Activated CD8-positive, alpha-beta memory T cell treated with anti-CD3 and anti-CD28 coated beads, Interleukin-2, amount 50 U/mL, for 4 hours (primary cell): ENCODE results near the gene KLHL21.
"Not testable (repeated sequence)": the region's sequence is repeated elsewhere in the genome, so short reads cannot be mapped to it uniquely, and the experiment has no call there.

Source experiments
- DNase-seq: peaks from one replicate; pipeline ENCODE4 v3.0.0-alpha.2; 2020

KLHL21 gene

DNA sequence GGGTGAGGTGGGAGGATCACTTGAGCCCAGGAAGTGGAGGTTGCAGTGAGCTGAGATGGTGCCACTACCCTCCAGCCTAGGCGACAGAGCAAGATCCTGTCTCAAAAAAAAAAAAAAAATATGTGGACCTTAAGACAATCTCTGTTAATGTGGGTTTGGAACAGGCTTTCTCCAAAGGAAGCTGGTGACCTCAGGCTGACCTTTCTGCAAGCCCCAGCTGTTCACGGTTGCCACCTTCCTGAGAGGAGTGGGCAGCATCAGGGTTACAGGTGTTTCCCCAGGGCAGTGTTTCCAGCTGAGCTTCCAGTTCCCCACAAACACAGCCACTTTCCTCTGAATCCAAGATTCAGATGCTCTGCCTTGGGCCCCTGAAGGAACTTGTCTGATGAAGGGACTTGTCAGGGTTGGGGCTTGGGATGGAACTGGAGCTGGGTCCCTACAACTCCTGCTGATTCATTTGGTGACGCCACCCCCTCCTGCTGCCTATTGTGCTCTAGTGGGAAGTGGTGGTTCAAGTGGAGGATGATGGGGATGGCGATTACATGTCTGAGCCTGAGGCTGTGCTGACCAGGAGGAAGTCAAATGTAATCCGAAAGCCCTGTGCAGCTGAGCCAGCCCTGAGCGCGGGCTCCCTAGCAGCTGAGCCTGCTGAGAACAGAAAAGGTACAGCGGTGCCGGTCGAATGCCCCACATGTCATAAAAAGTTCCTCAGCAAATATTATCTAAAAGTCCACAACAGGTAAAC, 20.9 kb downstream of the KLHL21 start:
- no peak for DNase-seq

DNA sequence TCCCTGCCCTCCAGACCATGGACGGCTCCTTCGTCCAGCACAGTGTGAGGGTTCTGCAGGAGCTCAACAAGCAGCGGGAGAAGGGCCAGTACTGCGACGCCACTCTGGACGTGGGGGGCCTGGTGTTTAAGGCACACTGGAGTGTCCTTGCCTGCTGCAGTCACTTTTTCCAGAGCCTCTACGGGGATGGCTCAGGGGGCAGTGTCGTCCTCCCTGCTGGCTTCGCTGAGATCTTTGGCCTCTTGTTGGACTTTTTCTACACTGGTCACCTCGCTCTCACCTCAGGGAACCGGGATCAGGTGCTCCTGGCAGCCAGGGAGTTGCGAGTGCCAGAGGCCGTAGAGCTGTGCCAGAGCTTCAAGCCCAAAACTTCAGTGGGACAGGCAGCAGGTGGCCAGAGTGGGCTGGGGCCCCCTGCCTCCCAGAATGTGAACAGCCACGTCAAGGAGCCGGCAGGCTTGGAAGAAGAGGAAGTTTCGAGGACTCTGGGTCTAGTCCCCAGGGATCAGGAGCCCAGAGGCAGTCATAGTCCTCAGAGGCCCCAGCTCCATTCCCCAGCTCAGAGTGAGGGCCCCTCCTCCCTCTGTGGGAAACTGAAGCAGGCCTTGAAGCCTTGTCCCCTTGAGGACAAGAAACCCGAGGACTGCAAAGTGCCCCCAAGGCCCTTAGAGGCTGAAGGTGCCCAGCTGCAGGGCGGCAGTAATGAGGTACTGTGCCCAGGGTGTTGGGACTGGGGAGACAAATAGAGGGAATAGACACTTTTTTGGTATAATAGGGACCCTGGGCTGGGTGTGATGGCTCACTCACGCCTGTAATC, 21.9 kb downstream of the KLHL21 start:
- no peak for DNase-seq

DNA sequence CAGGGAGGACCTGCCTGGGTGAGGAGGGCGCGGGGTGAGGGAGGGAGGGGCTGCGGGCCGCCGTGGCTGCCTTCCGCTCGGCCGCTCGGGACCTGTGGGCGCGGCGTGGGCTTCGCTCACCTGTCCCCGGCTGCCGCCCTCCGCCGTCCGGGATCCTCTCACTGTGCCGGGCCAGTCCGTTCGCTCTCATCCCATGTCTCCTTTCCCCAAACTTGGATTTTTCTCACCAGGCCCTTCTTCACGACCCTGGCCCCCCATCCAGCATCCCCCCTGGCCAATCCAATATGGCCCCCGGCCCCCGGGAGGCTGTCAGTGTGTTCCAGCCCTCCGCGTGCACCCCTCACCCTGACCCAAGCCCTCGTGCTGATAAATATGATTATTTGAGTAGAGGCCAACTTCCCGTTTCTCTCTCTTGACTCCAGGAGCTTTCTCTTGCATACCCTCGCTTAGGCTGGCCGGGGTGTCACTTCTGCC, 22.5 kb downstream of the KLHL21 start:
- DNase-seq: no peak

DNA sequence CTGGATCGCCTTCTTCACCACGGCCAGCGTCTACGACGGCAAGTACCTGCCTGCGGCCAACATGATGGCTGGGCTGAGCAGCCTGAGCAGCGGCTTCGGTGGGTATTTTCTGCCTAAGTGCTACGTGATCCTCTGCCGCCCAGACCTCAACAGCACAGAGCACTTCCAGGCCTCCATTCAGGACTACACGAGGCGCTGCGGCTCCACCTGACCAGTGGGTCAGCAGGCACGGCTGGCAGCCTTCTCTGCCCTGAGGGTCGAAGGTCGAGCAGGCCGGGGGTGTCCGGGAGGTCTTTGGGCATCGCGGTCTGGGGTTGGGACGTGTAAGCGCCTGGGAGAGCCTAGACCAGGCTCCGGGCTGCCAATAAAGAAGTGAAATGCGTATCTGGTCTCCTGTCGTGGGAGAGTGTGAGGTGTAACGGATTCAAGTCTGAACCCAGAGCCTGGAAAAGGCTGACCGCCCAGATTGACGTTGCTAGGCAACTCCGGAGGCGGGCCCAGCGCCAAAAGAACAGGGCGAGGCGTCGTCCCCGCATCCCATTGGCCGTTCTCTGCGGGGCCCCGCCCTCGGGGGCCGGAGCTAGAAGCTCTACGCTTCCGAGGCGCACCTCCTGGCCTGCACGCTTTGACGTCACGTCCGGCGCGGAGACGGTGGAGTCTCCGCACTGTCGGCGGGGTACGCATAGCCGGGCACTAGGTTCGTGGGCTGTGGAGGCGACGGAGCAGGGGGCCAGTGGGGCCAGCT, 23.1 kb downstream of the KLHL21 start, which contains the start of gene ZBTB48:
Gene ZBTB48 (plus strand): TSS at position 621 of the 745 bp plus-strand sequence. CDS start 616 bp downstream, outside the sequence.
- peak; percentile 98 for DNase-seq

DNA sequence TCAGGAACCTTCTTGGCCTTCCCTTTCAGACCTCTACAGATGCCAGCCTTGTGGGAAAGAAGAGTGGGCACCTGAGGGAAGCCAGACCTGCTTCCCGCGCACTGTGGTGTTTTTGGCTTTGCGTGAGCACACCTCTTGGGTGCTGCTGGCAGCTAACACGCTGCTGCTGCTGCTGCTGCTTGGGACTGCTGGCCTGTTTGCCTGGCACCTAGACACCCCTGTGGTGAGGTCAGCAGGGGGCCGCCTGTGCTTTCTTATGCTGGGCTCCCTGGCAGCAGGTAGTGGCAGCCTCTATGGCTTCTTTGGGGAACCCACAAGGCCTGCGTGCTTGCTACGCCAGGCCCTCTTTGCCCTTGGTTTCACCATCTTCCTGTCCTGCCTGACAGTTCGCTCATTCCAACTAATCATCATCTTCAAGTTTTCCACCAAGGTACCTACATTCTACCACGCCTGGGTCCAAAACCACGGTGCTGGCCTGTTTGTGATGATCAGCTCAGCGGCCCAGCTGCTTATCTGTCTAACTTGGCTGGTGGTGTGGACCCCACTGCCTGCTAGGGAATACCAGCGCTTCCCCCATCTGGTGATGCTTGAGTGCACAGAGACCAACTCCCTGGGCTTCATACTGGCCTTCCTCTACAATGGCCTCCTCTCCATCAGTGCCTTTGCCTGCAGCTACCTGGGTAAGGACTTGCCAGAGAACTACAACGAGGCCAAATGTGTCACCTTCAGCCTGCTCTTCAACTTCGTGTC, 23.9 kb downstream of the KLHL21 start:
- no peak for DNase-seq

DNA sequence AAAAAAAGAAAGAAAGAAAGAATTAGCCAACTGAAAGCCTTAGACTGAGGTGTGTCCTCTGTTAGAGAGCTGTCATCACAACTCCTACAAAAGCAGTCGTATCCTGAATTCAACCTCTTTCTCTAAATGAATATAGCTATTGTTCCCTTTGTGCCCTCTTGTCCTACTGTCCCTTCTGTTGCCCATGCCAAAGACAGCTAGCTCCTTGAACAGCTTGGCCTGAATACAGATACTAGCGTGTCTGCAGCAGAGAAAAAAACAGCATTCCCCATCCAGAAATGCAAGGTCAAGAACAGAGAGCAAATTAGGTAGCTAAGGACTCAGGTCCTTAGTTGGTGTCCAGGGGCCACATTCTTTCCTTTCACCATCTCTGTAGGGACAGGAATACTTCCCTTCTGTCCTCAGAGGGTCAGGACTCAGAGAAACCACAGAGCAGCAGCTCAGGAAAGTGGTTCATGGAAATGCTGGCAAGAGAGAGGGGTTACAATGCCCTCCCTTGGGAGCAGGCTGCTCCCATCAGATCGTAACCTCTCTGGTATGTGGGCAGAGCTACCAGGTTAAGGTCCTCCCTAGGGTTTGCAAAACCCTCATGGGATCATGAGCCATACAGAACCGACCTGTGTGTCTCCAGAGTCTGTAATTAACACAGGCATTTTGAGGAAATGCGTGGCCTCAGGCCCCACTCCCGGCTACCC, 24.7 kb downstream of the KLHL21 start:
- no peak for DNase-seq

DNA sequence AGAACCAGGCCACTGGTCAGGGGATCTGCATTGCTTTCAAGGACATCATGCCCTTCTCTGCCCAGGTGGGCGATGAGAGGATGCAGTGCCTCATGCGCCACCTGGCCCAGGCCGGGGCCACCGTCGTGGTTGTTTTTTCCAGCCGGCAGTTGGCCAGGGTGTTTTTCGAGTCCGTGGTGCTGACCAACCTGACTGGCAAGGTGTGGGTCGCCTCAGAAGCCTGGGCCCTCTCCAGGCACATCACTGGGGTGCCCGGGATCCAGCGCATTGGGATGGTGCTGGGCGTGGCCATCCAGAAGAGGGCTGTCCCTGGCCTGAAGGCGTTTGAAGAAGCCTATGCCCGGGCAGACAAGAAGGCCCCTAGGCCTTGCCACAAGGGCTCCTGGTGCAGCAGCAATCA, 27.9 kb downstream of the KLHL21 start:
- no peak for DNase-seq

DNA sequence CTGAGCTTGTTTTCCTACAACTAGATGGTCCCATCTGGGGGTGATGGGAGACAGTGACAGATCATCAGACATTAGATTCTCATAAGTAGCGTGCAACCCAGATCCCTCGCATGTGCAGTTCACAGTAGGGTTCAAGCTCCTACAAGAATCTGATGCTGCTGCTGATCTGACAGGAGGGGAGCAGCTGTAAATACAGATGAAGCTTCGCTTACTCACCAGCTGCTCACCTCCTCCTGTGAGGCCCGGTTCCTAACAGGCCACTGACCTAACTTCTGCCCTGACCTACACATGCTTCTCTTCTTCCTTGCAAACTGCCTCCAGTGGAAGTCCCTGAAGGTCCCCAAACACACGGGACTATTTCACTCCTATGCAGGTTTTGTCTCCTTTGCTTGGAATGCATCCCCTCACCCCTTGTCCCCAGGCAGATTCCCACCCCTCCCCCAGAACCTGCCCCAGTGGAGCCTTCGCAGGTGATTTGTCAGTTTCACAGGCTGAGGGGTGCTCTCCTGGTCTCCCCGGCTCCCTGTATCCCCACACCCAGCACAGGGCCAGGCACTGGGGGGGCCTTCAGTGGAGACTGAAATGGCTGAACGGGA, 28.5 kb downstream of the KLHL21 start:
- DNase-seq: no peak

DNA sequence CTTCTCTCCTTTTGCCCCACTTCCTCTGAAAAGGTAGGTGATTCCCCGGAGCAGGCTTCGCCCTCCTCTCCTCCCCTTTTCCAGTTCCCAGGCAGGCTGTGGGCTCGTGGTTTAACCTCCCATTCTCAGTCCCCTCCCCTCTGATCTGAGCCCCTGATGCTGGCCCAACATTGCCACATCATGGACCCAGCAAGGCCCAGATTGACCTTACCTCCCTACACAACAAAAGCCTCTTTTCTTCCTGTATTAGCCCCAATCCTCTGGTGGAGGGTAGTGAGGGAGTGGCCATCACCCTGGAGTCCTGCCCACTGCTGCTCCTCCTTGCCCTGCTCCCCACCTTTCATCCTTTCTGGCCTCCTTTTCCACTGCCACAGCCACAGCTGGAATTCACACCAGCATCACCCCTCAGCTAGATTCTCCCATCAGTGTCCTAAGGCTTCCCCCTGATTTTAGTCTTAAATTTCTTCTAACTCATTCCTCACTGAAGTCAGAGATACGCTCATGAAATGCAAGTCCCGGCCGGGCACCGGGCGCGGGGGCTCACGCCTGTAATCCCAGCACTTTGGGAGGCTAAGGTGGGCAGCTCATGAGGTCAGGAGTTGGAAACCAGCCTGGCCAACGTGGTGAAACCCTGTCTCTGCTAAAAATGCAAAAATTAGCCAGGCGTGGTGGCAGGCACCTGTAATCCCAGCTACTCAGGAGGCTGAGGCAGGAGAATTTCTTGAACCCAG, 29.9 kb downstream of the KLHL21 start:
- no peak for DNase-seq

DNA sequence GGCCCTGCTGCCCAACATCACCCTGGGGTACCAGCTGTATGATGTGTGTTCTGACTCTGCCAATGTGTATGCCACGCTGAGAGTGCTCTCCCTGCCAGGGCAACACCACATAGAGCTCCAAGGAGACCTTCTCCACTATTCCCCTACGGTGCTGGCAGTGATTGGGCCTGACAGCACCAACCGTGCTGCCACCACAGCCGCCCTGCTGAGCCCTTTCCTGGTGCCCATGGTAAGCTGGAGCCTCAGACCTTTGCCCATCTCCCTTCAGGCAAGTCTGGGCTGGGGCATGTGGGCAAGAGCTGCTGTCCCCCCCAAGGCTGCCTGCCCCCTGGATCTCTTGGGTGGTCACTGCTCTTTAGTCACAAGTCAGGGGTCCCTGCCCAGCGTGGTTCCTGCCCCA, 31.7 kb downstream of the KLHL21 start:
- DNase-seq: no peak

DNA sequence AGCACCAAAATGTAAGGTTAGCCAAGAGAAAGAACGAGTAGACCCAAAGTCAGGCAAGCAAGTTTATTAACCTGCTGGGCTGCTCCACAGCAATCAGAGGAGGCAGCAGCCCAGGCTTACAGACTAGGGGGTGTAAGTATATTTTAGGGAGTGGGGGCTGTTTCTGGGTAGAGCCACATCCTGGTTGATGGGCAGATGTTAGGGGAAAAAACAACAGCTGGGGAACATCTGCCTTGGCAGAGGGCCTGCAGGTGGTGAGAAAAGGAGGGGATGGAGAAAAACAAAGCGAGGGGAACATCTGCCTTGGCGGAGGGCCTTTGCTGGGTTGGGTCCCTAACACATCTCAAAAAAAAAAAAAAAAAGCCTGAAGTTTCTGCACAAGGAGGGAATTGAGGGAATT, 32.6 kb downstream of the KLHL21 start:
- DNase-seq: no peak

DNA sequence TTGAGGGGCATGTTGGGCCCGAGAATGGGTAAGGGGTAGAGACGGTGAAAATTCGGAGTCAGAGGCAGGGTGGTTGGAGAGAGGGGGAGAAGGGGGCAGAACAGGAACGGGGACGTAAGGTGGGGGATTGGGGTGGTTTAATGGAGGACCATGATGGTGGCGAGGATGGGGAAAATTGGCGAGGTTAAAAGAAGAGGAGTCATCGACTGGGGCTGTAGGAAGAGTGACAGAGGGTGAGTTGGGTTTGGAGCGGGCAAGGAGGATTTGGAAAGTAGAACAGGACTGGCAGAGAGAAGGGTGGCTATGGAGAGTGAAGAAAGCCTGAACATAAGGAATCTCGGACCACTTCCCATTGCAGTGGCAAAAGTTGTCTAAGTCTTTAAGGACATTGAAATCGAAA, 33.6 kb downstream of the KLHL21 start:
- no peak for DNase-seq

DNA sequence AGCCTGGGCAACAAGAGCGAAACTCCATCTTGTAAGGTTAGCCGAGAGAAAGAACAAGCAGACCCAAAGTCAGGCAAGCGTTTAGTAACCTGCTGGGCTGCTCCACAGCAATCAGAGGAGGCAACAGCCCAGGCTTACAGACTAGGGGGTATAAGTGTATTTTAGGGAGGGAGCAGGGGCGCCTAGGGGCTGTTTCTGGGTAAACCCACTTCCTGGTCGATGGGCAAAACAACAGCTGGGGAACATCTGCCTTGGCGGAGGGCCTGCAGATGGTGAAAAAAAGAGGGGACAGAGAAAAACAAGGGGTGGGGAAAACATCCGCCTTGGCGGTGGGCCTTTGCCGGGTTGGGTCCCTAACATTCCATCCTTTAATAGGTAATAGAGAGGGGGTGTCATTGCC, 42.4 kb downstream of the KLHL21 start:
- no peak for DNase-seq

DNA sequence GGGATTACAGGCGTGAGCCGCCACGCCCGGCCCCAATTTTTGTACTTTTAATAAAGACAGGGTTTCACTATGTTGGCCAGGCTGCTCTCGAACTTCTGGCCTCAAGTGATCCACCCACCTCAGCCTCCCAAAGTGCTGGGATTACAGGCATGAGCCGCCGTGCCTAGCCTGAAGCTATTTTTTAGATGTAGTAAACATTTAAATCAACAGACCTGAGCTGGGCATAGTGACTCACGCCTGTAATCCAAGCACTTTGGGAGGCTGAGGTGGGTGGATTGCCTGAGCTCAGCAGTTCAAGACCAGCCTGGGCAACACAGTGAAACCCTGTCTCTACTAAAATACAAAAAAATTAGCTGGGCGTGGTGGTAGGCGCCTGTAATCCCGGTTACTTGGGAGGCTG, 43.5 kb downstream of the KLHL21 start:
- DNase-seq: not testable (repeated sequence)

DNA sequence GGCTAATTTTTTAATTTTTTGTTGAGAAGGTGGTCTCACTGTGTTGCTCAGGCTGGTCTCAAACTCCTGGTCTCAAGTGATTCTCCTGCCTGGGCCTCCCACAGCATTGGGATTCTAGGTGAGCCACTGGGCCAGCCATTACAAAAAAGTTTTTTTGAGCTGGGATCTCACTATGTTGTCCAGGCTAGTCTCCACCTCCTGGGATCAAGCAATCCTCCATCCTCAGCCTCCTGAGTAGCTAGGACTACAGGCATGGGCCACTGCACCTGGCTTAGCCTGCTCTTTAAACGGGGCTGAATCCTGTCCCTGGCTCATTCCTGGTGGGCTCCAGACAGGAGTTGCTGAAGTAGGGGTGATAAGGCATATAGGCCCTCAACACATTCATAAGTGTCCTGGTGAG, 45.1 kb downstream of the KLHL21 start:
- DNase-seq: no peak

DNA sequence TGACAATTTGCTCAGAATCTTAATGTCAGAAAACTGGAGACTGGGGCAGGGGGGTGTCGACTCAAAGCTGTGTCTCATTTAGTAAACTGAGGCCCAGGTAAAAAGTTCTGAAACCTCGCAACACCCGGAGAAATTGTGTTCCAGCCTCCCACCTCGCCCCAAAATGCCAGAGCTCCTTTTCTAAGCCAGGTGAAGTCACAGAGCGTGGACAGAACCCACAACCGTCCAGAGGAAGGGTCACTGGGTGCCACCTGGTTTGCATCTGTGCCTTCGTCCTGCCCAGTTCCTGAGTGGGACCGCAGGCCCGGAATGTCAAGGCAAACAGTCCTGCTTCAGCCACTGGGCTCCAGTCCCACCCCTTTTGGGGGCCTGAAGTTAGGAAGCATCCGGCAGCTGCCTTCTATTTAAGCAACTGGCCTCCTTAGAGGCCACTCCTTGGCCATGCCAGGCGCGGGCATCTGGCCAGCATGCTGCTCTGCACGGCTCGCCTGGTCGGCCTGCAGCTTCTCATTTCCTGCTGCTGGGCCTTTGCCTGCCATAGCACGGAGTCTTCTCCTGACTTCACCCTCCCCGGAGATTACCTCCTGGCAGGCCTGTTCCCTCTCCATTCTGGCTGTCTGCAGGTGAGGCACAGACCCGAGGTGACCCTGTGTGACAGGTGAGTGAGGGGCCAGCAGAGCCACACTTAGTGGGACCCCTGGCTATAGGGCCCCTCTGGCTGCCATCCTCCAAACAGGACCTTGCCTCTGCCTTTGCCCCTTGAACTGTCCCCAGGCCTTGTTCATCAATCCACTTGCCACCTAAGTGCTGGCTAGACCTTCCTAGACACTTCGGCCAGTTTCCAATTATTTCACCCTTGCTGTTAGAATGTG, 47.5 kb downstream of the KLHL21 start, which contains the start of gene TAS1R1:
Gene TAS1R1 (plus strand): TSS at position 401 of the 872 bp plus-strand sequence. CDS start 67 bp downstream, at position 468.
- DNase-seq: no peak

DNA sequence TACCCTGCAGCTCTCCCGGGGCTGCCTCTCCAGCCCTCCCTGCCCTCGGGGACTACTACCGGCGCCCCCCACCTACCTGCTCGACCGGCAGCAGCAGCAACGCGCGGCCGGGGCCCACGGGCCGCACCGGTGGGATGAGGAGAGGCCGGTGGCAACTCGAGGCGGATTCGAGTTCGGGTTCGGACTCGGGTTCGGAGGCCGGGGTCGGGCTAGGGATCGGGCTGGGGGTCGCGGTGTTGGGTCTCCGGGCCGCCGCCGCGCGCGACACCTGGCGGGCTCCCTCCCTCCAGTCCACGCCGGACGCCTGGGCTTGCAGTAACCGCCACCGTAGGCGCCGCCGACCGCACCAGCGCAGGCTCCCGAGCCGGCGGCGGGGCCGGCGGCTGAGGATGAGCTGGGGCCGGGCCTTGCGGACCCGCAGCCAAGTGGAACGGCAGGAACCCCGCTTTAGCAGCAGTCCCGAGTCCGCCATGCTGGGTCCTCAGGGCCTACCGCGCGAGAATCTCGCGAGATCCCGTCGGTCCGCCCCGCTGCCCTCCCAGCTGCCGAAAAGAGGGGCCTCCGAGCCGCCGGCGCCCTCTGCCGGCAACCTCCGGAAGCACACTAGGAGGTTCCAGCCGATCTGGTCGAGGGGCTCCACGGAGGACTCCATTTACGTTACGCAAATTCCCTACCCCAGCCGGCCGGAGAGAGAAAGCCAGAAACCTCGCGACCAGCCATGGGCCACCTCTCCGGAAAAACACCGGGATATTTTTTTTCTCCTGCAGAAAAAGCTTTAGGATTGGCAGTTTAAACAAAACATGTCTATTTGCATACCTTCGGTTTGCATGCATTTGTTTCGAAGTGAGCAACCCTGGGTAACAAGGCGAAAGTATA, 48.4 kb downstream of the KLHL21 start, which contains the start of gene NOL9:
Gene NOL9 (minus strand): TSS at position 483 of the 876 bp plus-strand sequence. CDS start 11 bp downstream, at position 472.
- DNase-seq: peak; percentile 97

DNA sequence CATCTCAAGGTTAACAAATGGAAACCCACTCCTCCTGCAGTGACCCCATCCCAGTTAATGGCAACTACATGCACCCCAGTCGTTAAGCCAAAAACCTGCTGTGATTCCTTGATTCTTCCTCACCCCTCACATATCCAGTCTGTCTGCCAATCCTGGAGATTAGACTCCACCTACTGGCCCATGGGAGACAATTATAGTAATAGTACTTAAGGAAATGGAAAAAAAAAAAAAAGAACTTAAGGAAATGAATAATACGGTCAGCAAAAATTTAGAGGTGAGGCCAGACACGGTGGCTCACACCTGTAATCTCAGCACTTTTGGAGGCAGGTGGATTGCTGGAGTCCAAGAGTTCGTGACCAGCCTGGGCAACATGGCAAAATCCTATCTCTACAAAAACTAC, 55.4 kb downstream of the KLHL21 start:
- no peak for DNase-seq
